B cell (primary cell): Measurements from ENCODE around the gene RAB6D. TPM values are rescaled to one million over a fixed set of nuclear protein-coding genes. Genes with fewer than 3 reads are reported as not detected.
"Not testable (repeated sequence)": the region's sequence is repeated elsewhere in the genome, so short reads cannot be mapped to it uniquely, and the experiment has no call there.

Experiments used
- ATAC-seq: fragments of 200-7000 bp; cut with Tn5 transposase; one replicate; pipeline ENCODE4 v1.10.0; 2021; ENCODE audit warnings: low read depth, mild to moderate bottlenecking, moderate number of reproducible peaks, moderate library complexity
- CTCF ChIA-PET: fragments of 350-600 bp; sonication (Branson Sonifier 250); formaldehyde crosslinking; loops from one replicate; lab custom pipeline; 2021; ENCODE audit warnings: antibody characterized with exemption, inconsistent platforms; lab: Charles Lee
- POLR2A ChIA-PET: fragments of 350-600 bp; sonication (Branson Sonifier 250); formaldehyde crosslinking; loops from one replicate; lab custom pipeline; 2021; ENCODE audit warnings: antibody characterized with exemption; lab: Charles Lee
- DNase-seq: peaks from one replicate; pipeline ENCODE4 v3.0.0; 2013
- H2AFZ ChIP-seq: 2 replicates; pipeline ENCODE4 v1.6.1; 2012; ENCODE audit warnings: mild to moderate bottlenecking, low read depth, low read length; ENCODE audit not compliant: insufficient read depth, poor library complexity, severe bottlenecking
- H3K27ac ChIP-seq, 2 donors: 1 replicate in 1 of 2; 2 replicates in 1 of 2; pipeline ENCODE4 v1.5.1; 2012 to 2013; ENCODE audit warnings: low read length in 2 of 2, mild to moderate bottlenecking in 2 of 2, moderate library complexity in 1 of 2
- H3K27me3 ChIP-seq, 4 experiments: fragments of 200-600 bp in 1 of 4; sonication (generic) in 1 of 4; replicated peaks in 1 of 4; 1 replicate in 2 of 4; 2 replicates in 2 of 4; pipeline versions ENCODE4 v1.6.1 to v1.7.0; 2013 to 2016; ENCODE audit warnings: low read length in 3 of 4, mild to moderate bottlenecking in 2 of 4, mixed read lengths in 1 of 4, moderate library complexity in 1 of 4; ENCODE audit not compliant: insufficient read depth in 4 of 4, control insufficient read depth in 3 of 4; ENCODE audit errors: control extremely low read depth in 1 of 4
- H3K36me3 ChIP-seq, 2 experiments: replicated peaks in 1 of 2; 1 replicate in 1 of 2; 2 replicates in 1 of 2; pipeline versions ENCODE4 v1.6.1 to v1.7.1; 2013; ENCODE audit warnings: low read length in 1 of 2; ENCODE audit not compliant: insufficient read depth in 2 of 2, control insufficient read depth in 1 of 2; ENCODE audit errors: control extremely low read depth in 1 of 2, extremely low read depth in 1 of 2
- H3K4me1 ChIP-seq, 2 donors: fragments of 200-600 bp in 1 of 2; sonication (generic) in 1 of 2; 1 replicate in 1 of 2; 2 replicates in 1 of 2; pipeline versions ENCODE4 v1.5.1 to v1.6.1; 2013 to 2017; ENCODE audit warnings: low read length in 2 of 2; ENCODE audit not compliant: control insufficient read depth in 2 of 2, insufficient read depth in 2 of 2
- H3K4me2 ChIP-seq: replicated peaks from 2 replicates; pipeline ENCODE3; 2012; ENCODE audit warnings: mild to moderate bottlenecking, low read depth, low read length; ENCODE audit not compliant: poor library complexity, severe bottlenecking
- H3K4me3 ChIP-seq, 5 experiments: fragments of 200-600 bp in 1 of 5; sonication (generic) in 1 of 5; 1 replicate in 3 of 5; 2 replicates in 2 of 5; pipeline versions ENCODE4 v1.5.1 to v1.7.0; 2011 to 2016; ENCODE audit warnings: low read length in 4 of 5, mild to moderate bottlenecking in 4 of 5, low read depth in 2 of 5, control low read depth in 1 of 5, moderate library complexity in 1 of 5; ENCODE audit not compliant: insufficient read depth in 1 of 5; ENCODE audit errors: control extremely low read depth in 1 of 5, extremely low read depth in 1 of 5
- H3K79me2 ChIP-seq: fragments of 200-600 bp; sonication (generic); one replicate; pipeline ENCODE4 v1.6.0; 2016; ENCODE audit warnings: low read length; ENCODE audit not compliant: control insufficient read depth, insufficient read depth
- H3K9ac ChIP-seq: fragments of 200-600 bp; sonication (generic); 2 replicates; pipeline ENCODE4 v1.6.1; 2017; ENCODE audit warnings: mild to moderate bottlenecking, low read length, moderate library complexity
- H3K9me3 ChIP-seq, 3 donors: one replicate each; pipeline versions ENCODE4 v1.6.1 to v1.7.1; 2013; ENCODE audit warnings: low read length in 2 of 3; ENCODE audit not compliant: control insufficient read depth in 2 of 3, insufficient read depth in 1 of 3; ENCODE audit errors: control extremely low read depth in 1 of 3
- H4K20me1 ChIP-seq: 2 replicates; pipeline ENCODE4 v1.6.0; 2012; ENCODE audit warnings: mild to moderate bottlenecking, low read length; ENCODE audit not compliant: insufficient read depth, control insufficient read depth, poor library complexity, severe bottlenecking
- H3K27ac Mint-ChIP-seq: one replicate; pipeline ENCODE4 v1.8.0; 2021; ENCODE audit warnings: mixed read lengths
- H3K27me3 Mint-ChIP-seq: one replicate; pipeline ENCODE4 v1.8.0; 2021; ENCODE audit warnings: mixed read lengths
- H3K4me1 Mint-ChIP-seq: one replicate; pipeline ENCODE4 v1.8.0; 2021; ENCODE audit warnings: mixed read lengths
- H3K4me3 Mint-ChIP-seq: one replicate; pipeline ENCODE4 v1.8.0; 2021; ENCODE audit warnings: mixed read lengths
- H3K9me3 Mint-ChIP-seq: one replicate; pipeline ENCODE4 v1.8.0; 2022; ENCODE audit warnings: mixed read lengths; ENCODE audit not compliant: insufficient read depth
- WGBS: methylation state at CpG from one replicate; pipeline ENCODE4 v1.1.5; 2013; ENCODE audit warnings: missing lambda C conversion rate; ENCODE audit not compliant: insufficient coverage; 5-methylcytosine and 5-hydroxymethylcytosine counted together
- intact Hi-C: fragments of 100-400 bp; cut with micrococcal nuclease; formaldehyde crosslinking; loops from one replicate; pipeline ENCODE4 v1.10.0; 2022
- polyA plus RNA-seq: library from polyadenylated mRNA; depleted of rRNA; stranded (reverse); fragments of >200 nt; gene quantifications from 2 replicates; pipeline ENCODE4 v1.2.3, GENCODE V29; 2012
- total RNA-seq, 2 donors: library from RNA; stranded (reverse); fragments of 120-200 nt in 1 of 2; gene quantifications; 1 replicate in 1 of 2; 2 replicates in 1 of 2; pipeline versions ENCODE4 v1.2.3 to v1.2.4, GENCODE V29; 2013 to 2022

The RAB6D gene
- total and polyA plus RNA-seq, 2 donors (not counting 1 experiment from before 2014, with no cell fraction given): not detected

DNA sequence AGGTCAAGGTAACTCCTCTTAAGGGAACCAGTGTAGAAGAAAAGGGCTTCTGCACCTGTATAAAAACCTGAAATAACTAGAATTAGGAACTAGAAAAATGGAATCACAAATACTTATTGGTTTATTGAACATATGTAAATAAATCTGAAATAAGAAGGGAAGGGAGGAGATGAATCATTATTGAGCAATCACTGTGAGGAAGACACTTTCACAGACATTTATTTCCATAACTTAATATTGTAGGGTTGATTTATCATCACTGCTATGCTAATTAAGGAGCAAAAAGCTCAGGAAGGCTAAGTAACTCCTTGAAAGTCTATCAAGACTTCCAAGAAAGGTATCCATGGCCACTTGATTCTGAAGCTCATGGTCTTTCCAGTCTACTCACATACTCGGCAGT, 24.7 kb downstream of the RAB6D start:
- H3K9me3 ChIP-seq, H3K4me1 Mint-ChIP-seq, intact Hi-C loops, H3K9ac ChIP-seq, H4K20me1 ChIP-seq, H3K4me2 ChIP-seq, H3K4me3 ChIP-seq, H3K79me2 ChIP-seq, DNase-seq, H3K27ac ChIP-seq, H3K27ac Mint-ChIP-seq, CTCF ChIA-PET, H3K4me1 ChIP-seq, POLR2A ChIA-PET, H3K27me3 ChIP-seq, H3K9me3 Mint-ChIP-seq, H2AFZ ChIP-seq, H3K4me3 Mint-ChIP-seq, ATAC-seq, H3K36me3 ChIP-seq: not testable (repeated sequence)
- no CpG with 5 or more reads among the region's 1 CpG for WGBS
- H3K27me3 Mint-ChIP-seq: peaks cover 29% of the 10 kb centered on the region

DNA sequence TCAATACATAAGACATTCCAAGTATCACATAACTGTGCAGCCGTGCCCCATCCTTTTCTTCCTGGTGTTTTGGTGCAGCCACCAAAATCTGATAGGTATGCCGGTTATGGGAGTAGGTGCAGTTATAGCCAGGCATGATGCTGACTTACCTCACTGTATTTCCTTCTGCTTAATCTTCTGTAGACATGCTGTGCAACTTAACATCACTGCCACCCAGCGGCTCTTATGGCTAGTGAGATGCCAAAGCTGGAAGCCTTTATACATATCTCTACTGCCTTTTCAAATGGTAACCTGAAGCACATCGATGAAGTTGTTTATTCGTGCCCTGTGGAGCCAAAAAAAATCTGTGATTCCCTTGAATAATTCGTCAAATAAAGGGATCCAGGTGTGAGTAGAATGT, 28.6 kb downstream of the RAB6D start:
- WGBS: 46% methylated on average over 3 of the region's 6 CpGs
- H3K4me1 Mint-ChIP-seq, H3K4me3 ChIP-seq, H3K27me3 ChIP-seq, H3K4me2 ChIP-seq, H3K9me3 ChIP-seq, H3K27ac ChIP-seq, H3K4me3 Mint-ChIP-seq, H3K9ac ChIP-seq, DNase-seq, POLR2A ChIA-PET, H3K36me3 ChIP-seq, H3K27ac Mint-ChIP-seq, H4K20me1 ChIP-seq, H3K4me1 ChIP-seq, H3K79me2 ChIP-seq, intact Hi-C loops, H2AFZ ChIP-seq, H3K9me3 Mint-ChIP-seq, ATAC-seq: not testable (repeated sequence)
- CTCF ChIA-PET: interaction anchor here (1.1 kb wide), 1 partner anchor 182 kb away, joined by 3 read pairs; no protein-coding TSS in a partner anchor
- H3K27me3 Mint-ChIP-seq: peaks cover 37% of the 10 kb centered on the region

DNA sequence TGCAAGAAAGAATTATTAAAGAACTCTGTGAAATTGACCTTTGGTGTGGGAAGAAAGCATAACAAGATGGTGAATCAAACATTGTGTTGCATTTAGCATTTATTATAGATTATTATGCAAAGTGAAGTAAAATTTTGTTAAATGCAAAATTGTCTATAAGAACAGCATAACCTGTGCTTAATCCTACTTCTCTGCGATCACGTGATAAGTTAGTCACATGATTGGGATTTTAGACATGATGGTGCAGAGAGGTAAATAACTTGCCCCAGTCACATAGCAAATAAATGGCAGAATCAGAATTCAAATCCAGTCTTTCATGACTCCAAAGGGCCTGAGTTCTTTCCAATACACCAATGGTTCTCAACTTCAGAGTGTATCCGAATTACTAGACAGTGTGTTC, 31.3 kb downstream of the RAB6D start:
- H3K9me3 ChIP-seq, H3K4me3 Mint-ChIP-seq, H3K4me2 ChIP-seq, H3K9me3 Mint-ChIP-seq, POLR2A ChIA-PET, CTCF ChIA-PET, H3K27me3 ChIP-seq, H3K79me2 ChIP-seq, H3K4me3 ChIP-seq, H3K36me3 ChIP-seq, H2AFZ ChIP-seq, H3K9ac ChIP-seq, ATAC-seq, H3K27ac Mint-ChIP-seq, H4K20me1 ChIP-seq, H3K4me1 ChIP-seq, intact Hi-C loops, DNase-seq, H3K4me1 Mint-ChIP-seq, H3K27ac ChIP-seq: not testable (repeated sequence)
- WGBS: no CpG with 5 or more reads among the region's 3 CpGs
- H3K27me3 Mint-ChIP-seq: peaks cover 35% of the 10 kb centered on the region

DNA sequence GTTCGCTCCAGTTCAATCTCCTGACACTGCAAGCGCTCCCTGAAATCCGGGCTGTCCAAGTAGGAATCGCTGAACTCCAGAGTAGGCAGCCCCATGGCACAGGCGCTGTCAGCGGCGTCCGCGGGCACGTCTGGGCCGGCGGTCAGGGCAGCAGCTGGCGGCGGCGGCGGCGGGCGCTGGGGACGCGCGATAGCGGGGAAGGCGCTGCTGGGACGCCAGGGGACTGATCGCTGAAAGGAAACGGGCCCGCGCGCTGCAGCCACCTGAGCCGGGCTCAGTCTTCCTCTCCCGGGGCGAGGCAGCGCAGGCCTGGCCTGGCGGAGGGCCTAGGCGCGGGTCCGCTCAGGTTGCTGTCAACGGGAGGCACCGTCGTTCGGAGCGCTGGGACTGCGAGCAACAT, 33.0 kb downstream of the RAB6D start:
- intact Hi-C loops, H3K9me3 ChIP-seq, H3K4me1 ChIP-seq, H3K27me3 ChIP-seq, H3K4me1 Mint-ChIP-seq, H2AFZ ChIP-seq, CTCF ChIA-PET, H4K20me1 ChIP-seq, H3K4me3 Mint-ChIP-seq, H3K79me2 ChIP-seq, H3K4me3 ChIP-seq, H3K4me2 ChIP-seq, H3K36me3 ChIP-seq, H3K9me3 Mint-ChIP-seq, H3K9ac ChIP-seq, ATAC-seq, H3K27ac ChIP-seq, H3K27ac Mint-ChIP-seq, POLR2A ChIA-PET, DNase-seq: not testable (repeated sequence)
- peaks cover 35% of the 10 kb centered on the region for H3K27me3 Mint-ChIP-seq
- WGBS: 3% methylated on average over 26 of the region's 43 CpGs
